GM18861 (cell line): ENCODE measurements around the gene ADARB1.

ENCODE experiments used
- ATAC-seq: cut with Tn5 transposase; IDR thresholded peaks from one replicate; pipeline ENCODE4 v1.9.1; 2021; ENCODE audit not compliant: unreplicated experiment

Gene ADARB1

GRCh38 chr21:45259206-45259840 is 184.9 kb downstream of the ADARB1 start:
- no peak for ATAC-seq

GRCh38 chr21:45260191-45260825 is 185.9 kb downstream of the ADARB1 start:
- no peak for ATAC-seq

GRCh38 chr21:45261093-45261492 is 186.7 kb downstream of the ADARB1 start:
- ATAC-seq = no peak

GRCh38 chr21:45262041-45262581 is 187.7 kb downstream of the ADARB1 start:
- ATAC-seq = no peak

GRCh38 chr21:45262616-45263015 is 188.2 kb downstream of the ADARB1 start:
- ATAC-seq = no peak

- ATAC-seq = no peak
These were observed 189.2 kb downstream of the ADARB1 start for GRCh38 chr21:45263534-45263933.

- no peak for ATAC-seq
These were observed 189.9 kb downstream of the ADARB1 start for GRCh38 chr21:45264146-45264911.

GRCh38 chr21:45264912-45265515 is 190.6 kb downstream of the ADARB1 start:
- no peak for ATAC-seq

- no peak for ATAC-seq
These were observed 191.5 kb downstream of the ADARB1 start for GRCh38 chr21:45265721-45266517.

GRCh38 chr21:45266518-45267389 is 192.4 kb downstream of the ADARB1 start:
- ATAC-seq = no peak

GRCh38 chr21:45267390-45267760 is 193.0 kb downstream of the ADARB1 start:
- ATAC-seq = no peak

GRCh38 chr21:45269861-45270260 is 195.5 kb downstream of the ADARB1 start:
- no peak for ATAC-seq

GRCh38 chr21:45270306-45270821 is 196.0 kb downstream of the ADARB1 start:
- ATAC-seq = no peak
